GM11168 (cell line): ENCODE measurements around the gene SHTN1.

Experiments used
- in situ Hi-C: fragments of 300-500 bp; cut with MboI; formaldehyde crosslinking; loops from one replicate; pipeline ENCODE4 v1.12.0; 2022; ENCODE audit warnings: low sequenced_read_pairs; ENCODE audit not compliant: unreplicated experiment

The SHTN1 gene

GRCh38 chr10:116919164-116919563 is 85.8 kb downstream of the SHTN1 start:
- in situ Hi-C loops: no loop called here

GRCh38 chr10:116918583-116918982 is 86.4 kb downstream of the SHTN1 start:
- in situ Hi-C loops: no loop called here

- in situ Hi-C loops: no loop called here
Observed at GRCh38 chr10:116917481-116917880, 87.5 kb downstream of the SHTN1 start.

- in situ Hi-C loops: no loop called here
Observed at GRCh38 chr10:116915340-116915739, 89.6 kb downstream of the SHTN1 start.

- in situ Hi-C loops: no loop called here
Observed at GRCh38 chr10:116913695-116914094, 91.3 kb downstream of the SHTN1 start.

GRCh38 chr10:116912162-116912561 is 92.8 kb downstream of the SHTN1 start:
- in situ Hi-C loops: no loop called here

GRCh38 chr10:116910910-116911309 is 94.1 kb downstream of the SHTN1 start:
- in situ Hi-C loops: no loop called here

- in situ Hi-C loops: no loop called here
Observed at GRCh38 chr10:116909307-116909706, 95.7 kb downstream of the SHTN1 start.

- in situ Hi-C loops: no loop called here
Observed at GRCh38 chr10:116907245-116907987, 97.6 kb downstream of the SHTN1 start.

GRCh38 chr10:116905845-116906210 is 99.2 kb downstream of the SHTN1 start:
- in situ Hi-C loops: no loop called here

- in situ Hi-C loops: no loop called here
Observed at GRCh38 chr10:116899626-116900025, 105.4 kb downstream of the SHTN1 start.

- in situ Hi-C loops: no loop called here
Observed at GRCh38 chr10:116893686-116894037, 111.3 kb downstream of the SHTN1 start.

- in situ Hi-C loops: no loop called here
Observed at GRCh38 chr10:116892907-116893685, 111.9 kb downstream of the SHTN1 start.

- in situ Hi-C loops: no loop called here
Observed at GRCh38 chr10:116891208-116891607, 113.8 kb downstream of the SHTN1 start.

GRCh38 chr10:116889066-116889465 is 115.9 kb downstream of the SHTN1 start:
- in situ Hi-C loops: no loop called here

GRCh38 chr10:116888380-116889055 is 116.5 kb downstream of the SHTN1 start:
- in situ Hi-C loops: no loop called here

GRCh38 chr10:116886772-116887171 is 118.2 kb downstream of the SHTN1 start:
- in situ Hi-C loops: no loop called here

GRCh38 chr10:116882639-116883038 is 122.3 kb downstream of the SHTN1 start:
- in situ Hi-C loops: no loop called here

- in situ Hi-C loops: no loop called here
Observed at GRCh38 chr10:116880716-116881482, 124.1 kb downstream of the SHTN1 start.

- in situ Hi-C loops: no loop called here
Observed at GRCh38 chr10:116879817-116880216, 125.2 kb downstream of the SHTN1 start.
